Peyer's patch (tissue), 4 donors: ENCODE measurements around the gene DDOST.

Source experiments
- CTCF ChIP-seq, 6 experiments: fragments of 450-650 bp in 4 of 6; fragments of 200-600 bp in 2 of 6; sonication (generic) in 1 of 6; IDR thresholded peaks; one replicate each; pipeline ENCODE4 v1.5.1; 2017 to 2019; ENCODE audit warnings: antibody characterized with exemption in 6 of 6, mild to moderate bottlenecking in 3 of 6, moderate library complexity in 1 of 6
- POLR2A ChIP-seq, 2 donors: fragments of 450-650 bp; IDR thresholded peaks; one replicate each; pipeline ENCODE4 v1.5.1; 2017; ENCODE audit warnings: antibody characterized with exemption in 2 of 2, mild to moderate bottlenecking in 2 of 2, moderate library complexity in 2 of 2

- TF ChIP-seq CTCF (IDR thresholded peaks at IDR 0.05) (no peak), POLR2A (IDR thresholded peaks at IDR 0.05) (no peak)
Measured at GRCh38 chr1:20703124-20703756, 42.1 kb upstream of the DDOST start.
